Forelimb muscle (tissue), 1 donor: ENCODE results near the gene ZNF487. TPM values are rescaled to one million over a fixed set of nuclear protein-coding genes. Genes with fewer than 3 reads are reported as not detected.
"Not testable (repeated sequence)": the region's sequence is repeated elsewhere in the genome, so short reads cannot be mapped to it uniquely, and the experiment has no call there.

ENCODE experiments used
- DNase-seq: peaks from one replicate; pipeline ENCODE4 v3.0.0-alpha.2; 2013; ENCODE audit warnings: low read depth
- polyA plus RNA-seq: library from polyadenylated mRNA; unstranded; fragments of 120-200 nt; gene quantifications from one replicate; pipeline ENCODE4 v1.2.1, GENCODE V29; 2013; ENCODE audit not compliant: insufficient read length

ZNF487 gene
- polyA plus RNA-seq, 1 donor = 4.6 TPM

DNA sequence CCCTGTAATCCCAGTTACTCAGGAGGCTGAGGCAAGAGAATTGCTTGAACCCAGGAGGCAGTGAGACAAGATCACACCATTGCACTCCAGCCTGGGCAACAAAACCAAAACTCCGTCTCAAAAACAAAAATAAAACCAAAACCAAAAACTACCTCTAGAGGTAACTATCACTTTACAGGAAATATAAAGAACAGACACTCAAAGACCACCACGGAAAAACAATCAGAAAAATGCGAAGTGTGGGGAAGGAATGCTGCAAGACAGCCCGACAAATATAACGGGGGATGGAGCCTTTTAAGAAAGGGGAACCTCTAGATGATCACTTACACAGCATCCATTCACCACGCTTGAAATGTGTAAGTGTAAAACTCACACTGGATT lies 32.2 kb upstream of the ZNF487 start:
- DNase-seq = no peak

- DNase-seq = no peak
These were observed 29.7 kb upstream of the ZNF487 start for GRCh38 chr10:43407148-43407575.

DNA sequence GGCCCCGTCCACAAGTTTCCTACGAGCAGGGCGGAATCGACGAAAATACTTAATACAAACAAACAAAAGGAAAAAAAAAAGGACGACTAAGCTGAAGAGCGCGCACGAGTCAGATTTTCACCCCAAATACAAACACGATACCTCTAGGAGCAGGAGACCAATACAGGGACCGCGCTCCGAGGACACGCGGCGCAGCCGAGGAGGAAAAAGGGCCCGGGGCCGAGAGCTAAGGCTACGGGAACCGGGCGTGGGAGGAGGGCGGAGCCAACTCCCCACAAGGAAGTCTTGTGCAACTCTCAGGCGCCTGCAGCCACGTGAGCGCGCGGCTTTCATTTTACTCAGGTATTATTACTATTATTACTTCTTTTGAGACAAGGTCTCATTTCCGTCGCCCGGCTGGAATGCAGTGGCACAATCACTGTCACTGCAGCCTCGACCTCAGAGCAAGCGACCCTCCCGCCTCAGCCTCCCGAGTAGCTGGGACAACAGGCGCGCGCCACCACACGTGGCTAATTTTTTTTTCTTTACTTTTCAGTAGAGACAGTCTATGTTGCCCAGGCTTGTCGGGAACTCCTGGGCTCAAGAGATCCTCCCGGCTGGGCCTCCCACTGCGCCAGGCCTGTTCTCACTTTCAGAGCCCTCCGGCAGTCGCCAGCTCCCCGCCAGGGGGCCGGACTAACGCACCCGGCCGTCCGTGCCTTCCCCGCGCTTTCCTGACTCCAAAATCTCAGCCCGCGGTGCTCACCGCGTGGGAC lies 29.2 kb upstream of the ZNF487 start:
- DNase-seq = peak; percentile 84

DNA sequence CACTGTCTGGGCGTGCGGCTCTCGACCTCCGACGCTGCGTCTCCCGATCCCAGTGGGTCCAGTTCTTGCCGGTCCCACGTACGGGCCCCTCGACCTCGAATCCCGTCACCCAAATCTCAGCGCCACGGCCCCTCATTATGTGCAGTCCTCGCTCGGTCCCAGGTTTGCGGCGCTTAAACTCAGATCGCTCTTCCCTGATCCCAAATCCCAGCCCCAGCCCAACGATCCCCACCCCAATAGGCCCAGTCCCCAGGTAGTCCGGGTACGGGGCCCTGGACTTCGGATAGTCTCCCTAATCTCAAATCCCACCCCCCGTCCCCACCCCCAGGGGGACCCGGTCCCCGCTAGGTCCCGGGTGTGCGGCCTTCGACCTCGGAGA lies 28.6 kb upstream of the ZNF487 start:
- DNase-seq = no peak

- DNase-seq = peak; percentile 82
These were observed 28.1 kb upstream of the ZNF487 start, which contains the start of gene HNRNPF for GRCh38 chr10:43408710-43409384. Gene HNRNPF, minus strand, starts transcription at chr10:43409186. Its CDS starts 21,302 bp downstream, at chr10:43387884.

GRCh38 chr10:43409385-43410109 lies 27.4 kb upstream of the ZNF487 start:
- DNase-seq = no peak

- no peak for DNase-seq
These were observed 26.6 kb upstream of the ZNF487 start for GRCh38 chr10:43410345-43410744.

DNA sequence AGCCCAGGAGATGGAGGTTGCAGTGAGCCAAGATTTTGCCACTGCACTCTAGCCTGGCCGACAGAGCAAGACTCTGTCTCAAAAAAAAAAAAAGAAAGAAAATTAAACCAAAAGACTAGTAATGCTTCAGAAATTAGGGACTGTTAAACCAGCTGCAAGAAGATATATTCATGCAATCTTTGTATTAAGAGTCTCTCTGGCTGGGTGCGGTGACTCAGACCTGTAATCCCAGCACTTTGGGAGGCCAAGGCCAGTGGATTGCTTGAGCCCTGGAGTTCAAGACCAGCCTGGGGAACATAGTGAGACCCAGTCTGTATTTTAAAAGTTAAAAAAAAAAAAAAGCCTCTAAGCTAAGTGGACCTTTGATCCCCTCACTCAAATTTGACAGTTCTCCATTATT lies 25.4 kb upstream of the ZNF487 start:
- no peak for DNase-seq

- DNase-seq = no peak
These were observed 21.4 kb upstream of the ZNF487 start for GRCh38 chr10:43415544-43415943.

DNA sequence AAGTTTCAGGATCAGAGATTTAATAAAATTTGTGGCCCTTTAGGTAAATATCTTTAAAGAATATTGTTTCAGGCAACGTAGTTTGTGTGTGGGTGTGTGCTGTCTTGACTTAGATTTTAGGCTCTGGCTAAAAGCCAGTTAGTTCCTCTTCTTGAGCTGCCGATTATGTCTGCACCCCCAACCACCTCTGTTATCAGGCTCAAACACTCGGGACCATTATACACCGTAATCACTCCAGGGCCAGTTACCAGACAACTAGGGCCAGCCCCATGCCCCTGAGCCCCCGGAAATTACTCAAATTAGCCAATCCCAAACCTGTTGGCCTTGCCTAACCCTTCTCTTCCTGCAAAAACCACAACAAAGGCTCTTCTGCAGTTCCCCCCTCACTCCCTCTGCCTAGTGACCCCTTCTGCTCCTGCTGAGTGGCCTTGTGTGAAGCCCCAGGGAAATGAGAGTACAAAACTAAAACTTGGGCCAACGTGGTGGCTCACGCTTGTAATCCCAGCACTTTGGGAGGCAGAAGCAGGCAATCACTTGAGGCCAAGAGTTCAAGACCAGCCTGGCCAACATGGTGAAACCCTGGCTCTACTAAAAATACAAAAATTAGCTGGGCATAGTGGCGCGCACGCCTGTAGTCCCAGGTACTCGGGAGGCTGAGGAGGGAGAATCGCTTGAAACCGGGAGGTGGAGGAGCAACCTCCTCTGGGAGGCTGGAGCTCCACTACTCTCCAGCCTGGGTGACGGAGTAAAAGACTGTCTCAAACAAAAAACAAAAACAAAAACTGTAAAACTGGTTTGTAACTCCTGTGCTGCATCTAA lies 18.8 kb upstream of the ZNF487 start:
- DNase-seq = no peak

DNA sequence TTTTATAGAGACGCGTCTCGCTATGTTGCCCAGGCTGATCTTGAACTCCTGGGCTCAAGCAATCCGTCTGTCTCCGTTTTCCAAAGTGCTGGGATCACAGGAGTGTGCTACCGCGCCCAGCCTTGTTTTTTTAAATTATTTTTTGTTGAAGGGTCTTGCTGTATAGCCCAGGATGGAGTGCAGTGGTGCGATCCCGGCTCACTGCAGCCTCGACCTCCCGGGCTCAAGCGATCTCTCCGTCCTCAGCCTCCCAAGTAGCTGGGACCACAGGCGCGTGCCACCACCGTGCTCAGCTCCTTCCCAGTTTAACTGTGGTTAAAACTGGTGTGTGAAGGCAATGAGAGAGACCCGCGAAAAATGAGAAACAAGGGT lies 16.9 kb upstream of the ZNF487 start:
- no peak for DNase-seq

DNA sequence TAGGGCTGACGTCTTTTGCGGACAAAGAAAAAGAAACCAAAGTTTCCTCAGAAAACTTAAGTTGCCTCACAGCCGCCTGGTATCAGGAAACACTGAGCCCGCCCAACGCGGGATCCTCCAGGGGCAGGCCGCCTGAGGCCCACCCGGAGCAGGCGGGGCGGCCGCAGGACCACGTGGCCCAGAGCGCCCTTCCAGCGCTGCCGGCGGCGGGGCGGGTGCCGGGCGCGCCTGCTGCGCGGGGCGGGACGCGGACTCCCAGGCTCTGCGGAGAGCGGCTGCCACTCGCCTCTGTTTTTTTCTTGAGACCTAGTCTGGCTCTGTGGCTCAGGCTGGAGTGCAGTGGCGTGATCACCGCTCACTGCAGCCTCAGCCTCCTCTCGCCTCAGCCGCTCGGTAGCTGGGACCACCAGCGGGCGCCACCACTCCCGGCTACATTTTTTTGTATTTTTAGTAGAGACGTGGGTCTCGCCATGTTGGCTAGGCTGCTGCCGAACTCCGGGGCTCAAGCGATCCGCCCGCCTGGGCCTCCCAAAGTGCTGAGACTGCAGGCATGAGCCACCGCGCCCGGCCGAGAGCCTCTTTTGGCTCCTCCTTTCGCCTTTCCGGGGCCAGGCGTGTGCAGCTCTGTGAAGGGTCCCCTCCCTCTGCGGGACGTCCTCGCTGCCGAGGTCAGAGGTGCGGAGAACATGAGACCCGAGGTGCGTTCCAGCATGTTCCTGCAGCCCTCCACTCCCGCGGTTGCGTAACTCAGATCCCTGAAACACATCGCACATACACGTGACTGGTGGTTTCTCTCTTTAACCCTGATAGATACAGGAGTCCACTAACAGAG lies 16.3 kb upstream of the ZNF487 start:
- DNase-seq = peak; percentile 58

- DNase-seq = no peak
These were observed 15.8 kb upstream of the ZNF487 start for GRCh38 chr10:43421201-43421507.

- DNase-seq = no peak
These were observed 15.4 kb upstream of the ZNF487 start for GRCh38 chr10:43421519-43421918.

DNA sequence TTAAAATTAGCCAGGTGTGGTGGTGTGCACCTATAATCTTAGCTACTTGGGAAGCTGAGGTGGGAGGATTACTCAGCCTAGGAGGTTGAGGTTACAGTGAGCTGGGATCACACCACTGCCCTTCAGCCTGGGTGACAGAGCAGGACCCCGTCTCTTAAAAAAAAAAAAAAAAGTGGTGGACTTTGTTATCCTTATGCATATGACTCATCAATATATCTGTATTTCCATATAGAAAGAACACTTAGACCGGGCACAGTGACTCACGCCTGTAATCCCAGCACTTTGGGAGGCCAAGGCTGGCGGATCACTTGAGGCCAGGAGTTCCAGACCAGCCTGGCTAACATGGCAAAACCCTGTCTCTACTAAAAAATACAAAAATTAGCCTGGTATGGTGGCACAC lies 15.0 kb upstream of the ZNF487 start:
- not testable (repeated sequence) for DNase-seq

DNA sequence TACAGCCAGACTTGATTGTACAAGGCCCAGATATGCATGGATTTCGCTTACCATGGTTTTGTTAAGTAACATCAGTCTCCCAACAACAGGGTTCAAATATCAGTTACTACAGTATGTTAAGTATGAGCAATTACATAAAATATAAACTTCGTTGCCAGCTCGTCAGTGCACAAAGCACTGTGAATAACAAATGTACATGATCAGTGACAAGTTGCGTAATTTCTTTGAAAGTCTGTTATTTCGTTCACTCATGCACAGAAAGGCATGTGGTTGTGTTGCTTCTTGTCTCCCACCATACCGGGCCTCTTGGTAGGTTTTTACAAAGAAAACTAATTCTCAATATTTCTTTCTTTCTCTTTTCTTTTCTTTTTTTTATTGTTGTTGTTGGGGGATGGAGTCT lies 12.5 kb upstream of the ZNF487 start:
- no peak for DNase-seq

- not testable (repeated sequence) for DNase-seq
These were observed 10.4 kb upstream of the ZNF487 start for GRCh38 chr10:43426476-43426875.

- DNase-seq = no peak
These were observed 9.6 kb upstream of the ZNF487 start for GRCh38 chr10:43427166-43427825.

DNA sequence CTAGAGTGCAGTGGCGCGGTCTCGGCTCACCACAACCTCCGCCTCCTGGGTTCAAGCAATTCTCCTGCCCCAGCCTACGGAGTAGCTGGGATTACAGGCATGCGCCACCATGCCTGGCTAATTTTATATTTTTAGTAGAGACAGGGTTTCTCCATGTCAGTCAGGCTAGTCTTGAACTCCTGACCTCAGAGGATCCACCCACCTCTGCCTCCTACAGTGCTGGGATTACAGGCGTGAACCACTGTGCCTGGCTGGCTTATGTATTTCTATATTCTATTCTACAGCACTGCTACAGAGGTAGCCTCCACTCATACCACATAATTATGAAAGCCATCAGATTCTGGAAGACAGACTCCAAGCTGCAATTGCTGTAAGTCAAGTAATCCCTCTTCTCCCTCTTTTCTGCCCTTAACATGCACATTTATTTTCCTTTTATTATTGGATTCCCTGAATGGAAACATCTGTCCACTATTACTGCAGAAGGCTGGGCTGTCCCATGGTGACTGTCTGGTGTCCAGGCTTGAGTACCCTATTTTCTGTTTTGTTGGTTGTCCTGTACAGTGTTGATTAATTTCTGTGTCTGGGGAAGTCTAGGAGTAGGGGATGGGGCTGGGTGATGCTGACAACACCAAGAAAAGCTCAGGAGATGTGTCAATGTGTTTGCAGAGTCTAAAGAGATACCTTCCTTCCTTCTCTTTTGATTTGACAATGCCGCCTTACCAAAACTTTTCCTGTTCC lies 5.8 kb upstream of the ZNF487 start:
- DNase-seq = no peak
